Mucosa of descending colon (tissue), 3 donors: ENCODE results near the gene APCS. TPM values are rescaled to one million over a fixed set of nuclear protein-coding genes. Genes with fewer than 3 reads are reported as not detected.

Experiments used
- ATAC-seq: fragments of 200-7000 bp; cut with Tn5 transposase; one replicate; pipeline ENCODE4 v1.9.1; 2020; ENCODE audit warnings: mild to moderate bottlenecking, moderate library complexity
- DNase-seq, 3 donors: peaks; one replicate each; pipeline ENCODE4 v3.0.0-alpha.2; 2020
- H3K36me3 ChIP-seq: fragments of 200-600 bp; one replicate; pipeline ENCODE4 v1.8.0; 2021; ENCODE audit warnings: low read depth, mild to moderate bottlenecking
- H3K4me1 ChIP-seq: fragments of 200-600 bp; one replicate; pipeline ENCODE4 v1.8.0; 2021; ENCODE audit warnings: low read depth, mild to moderate bottlenecking
- H3K4me3 ChIP-seq: fragments of 200-600 bp; one replicate; pipeline ENCODE4 v1.8.0; 2021; ENCODE audit warnings: mild to moderate bottlenecking
- H3K9me3 ChIP-seq: fragments of 200-600 bp; one replicate; pipeline ENCODE4 v1.8.0; 2021; ENCODE audit warnings: mild to moderate bottlenecking
- intact Hi-C, 2 donors: fragments of 100-400 bp; cut with DNase I in 1 of 2; cut with micrococcal nuclease in 1 of 2; formaldehyde crosslinking; loops; one replicate each; pipeline versions ENCODE4 v1.11.0 to v1.11.1; 2022; cut with DNase I, micrococcal nuclease
- total RNA-seq, 3 donors: library from RNA; stranded (reverse); fragmentation: NEBNext Ultra II Directional in 2 of 3; extraction: Animal tissue kit (Norgen Biotek cat#: 25700) in 2 of 3; gene quantifications; one replicate each; pipeline versions ENCODE4 v1.2.1 to v1.2.4, GENCODE V29; 2021 to 2023
- TF ChIP-seq, protein P1 (sequence below): fragments of 200-600 bp; IDR thresholded peaks from one replicate; pipeline ENCODE4 v1.8.0; 2022; ENCODE audit warnings: antibody characterized with exemption, mild to moderate bottlenecking
- donor health status: DM: no; HTN: no; CAD: no; lungs with moderate emphysema.
- donor health status: DM: no; HTN: no; CAD: no.
- donor health status: DM: no; HTN: yes; CAD: no.

APCS gene
- total RNA-seq, 3 donors from 2014 or later, result not detected

DNA sequence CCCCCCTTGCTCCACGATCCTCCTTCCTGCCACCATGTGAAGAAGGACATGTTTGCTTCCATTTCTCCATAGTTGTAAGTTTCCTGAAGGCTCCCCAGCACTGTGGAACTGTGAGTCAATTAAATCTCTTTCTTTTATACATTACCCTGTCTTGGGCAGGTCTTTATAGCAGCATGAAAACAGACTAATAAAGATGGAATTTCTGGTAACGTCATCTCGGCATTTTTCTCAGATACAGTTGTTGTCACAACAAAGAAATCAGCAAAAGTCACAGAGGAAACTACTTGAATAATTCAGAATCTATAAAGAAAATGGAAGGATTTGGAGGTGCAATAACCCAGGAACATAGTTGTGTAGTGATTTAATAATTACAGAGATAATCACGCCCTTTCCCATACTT lies 4.4 kb downstream of the APCS start:
- Histone ChIP-seq H3K4me3 (no peak overlapping the region), H3K36me3 (no peaks in the 10 kb centered on the region), H3K9me3 (no peaks in the 10 kb centered on the region), H3K4me1 (no peaks in the 10 kb centered on the region)
- ATAC-seq, result no peak
- intact Hi-C loops, result no loop called here
- DNase-seq, result no peak
- TF ChIP-seq, protein P1, sequence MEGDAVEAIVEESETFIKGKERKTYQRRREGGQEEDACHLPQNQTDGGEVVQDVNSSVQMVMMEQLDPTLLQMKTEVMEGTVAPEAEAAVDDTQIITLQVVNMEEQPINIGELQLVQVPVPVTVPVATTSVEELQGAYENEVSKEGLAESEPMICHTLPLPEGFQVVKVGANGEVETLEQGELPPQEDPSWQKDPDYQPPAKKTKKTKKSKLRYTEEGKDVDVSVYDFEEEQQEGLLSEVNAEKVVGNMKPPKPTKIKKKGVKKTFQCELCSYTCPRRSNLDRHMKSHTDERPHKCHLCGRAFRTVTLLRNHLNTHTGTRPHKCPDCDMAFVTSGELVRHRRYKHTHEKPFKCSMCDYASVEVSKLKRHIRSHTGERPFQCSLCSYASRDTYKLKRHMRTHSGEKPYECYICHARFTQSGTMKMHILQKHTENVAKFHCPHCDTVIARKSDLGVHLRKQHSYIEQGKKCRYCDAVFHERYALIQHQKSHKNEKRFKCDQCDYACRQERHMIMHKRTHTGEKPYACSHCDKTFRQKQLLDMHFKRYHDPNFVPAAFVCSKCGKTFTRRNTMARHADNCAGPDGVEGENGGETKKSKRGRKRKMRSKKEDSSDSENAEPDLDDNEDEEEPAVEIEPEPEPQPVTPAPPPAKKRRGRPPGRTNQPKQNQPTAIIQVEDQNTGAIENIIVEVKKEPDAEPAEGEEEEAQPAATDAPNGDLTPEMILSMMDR, result no peak

DNA sequence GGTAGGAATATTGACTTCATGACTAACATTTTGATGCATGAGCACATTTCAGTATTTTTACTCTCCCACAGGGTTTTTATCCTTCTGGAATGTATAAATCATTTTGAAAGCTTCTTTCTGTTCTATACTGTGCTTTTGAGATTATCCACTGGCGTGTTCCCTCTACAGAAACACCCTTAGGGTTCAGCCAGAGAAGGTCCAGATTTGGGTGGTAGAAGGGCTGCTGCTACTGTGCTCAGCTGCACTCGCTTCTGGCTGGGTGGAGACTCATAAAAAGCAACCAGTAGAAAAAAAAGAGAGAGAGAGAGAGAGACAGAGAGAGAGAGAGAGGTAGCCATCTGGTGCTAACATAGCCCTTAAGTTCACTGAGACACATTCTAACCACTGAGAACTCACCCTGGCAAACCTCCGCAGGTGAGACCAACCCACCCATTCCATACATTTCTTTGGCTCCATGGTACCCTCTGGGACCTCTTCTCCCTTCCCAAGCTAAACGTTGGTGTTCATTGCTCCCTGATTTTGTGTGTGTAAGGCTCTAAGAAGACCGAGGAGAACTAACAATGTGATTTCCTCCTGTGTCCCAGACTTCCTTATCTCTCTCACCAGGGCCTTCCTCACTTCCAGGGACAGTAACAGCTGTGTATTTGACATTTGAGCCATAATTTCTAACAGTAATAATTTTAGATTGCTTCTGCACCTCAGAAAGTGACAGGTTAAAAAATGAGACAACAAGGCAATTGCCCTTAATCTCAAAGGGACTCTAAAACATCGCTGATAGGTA lies 7.2 kb downstream of the APCS start:
- H3K4me1 ChIP-seq, result no peaks in the 10 kb centered on the region
- no peak for ATAC-seq
- H3K4me3 ChIP-seq, result no peak overlapping the region
- no peaks in the 10 kb centered on the region for H3K36me3 ChIP-seq
- no peaks in the 10 kb centered on the region for H3K9me3 ChIP-seq
- DNase-seq, result no peak
- intact Hi-C loops, result no loop called here
- TF ChIP-seq, protein P1, result no peak

DNA sequence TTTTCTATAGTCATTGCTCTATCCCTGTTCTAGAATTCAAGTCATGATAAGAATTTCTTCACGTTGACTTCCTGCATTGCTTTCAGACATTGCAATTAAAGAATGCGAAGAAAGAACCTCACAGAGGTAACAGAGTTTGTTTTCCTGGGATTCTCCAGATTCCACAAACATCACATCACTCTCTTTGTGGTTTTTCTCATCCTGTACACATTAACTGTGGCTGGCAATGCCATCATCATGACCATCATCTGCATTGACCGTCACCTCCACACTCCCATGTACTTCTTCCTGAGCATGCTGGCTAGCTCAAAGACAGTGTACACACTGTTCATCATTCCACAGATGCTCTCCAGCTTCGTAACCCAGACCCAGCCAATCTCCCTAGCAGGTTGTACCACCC lies 10.6 kb downstream of the APCS start:
- TF ChIP-seq, protein P1, result no peak
- Histone ChIP-seq H3K9me3 (no peaks in the 10 kb centered on the region), H3K4me3 (no peak overlapping the region), H3K36me3 (no peaks in the 10 kb centered on the region), H3K4me1 (no peaks in the 10 kb centered on the region)
- DNase-seq (no peak), ATAC-seq (no peak)
- intact Hi-C loops, result no loop called here

DNA sequence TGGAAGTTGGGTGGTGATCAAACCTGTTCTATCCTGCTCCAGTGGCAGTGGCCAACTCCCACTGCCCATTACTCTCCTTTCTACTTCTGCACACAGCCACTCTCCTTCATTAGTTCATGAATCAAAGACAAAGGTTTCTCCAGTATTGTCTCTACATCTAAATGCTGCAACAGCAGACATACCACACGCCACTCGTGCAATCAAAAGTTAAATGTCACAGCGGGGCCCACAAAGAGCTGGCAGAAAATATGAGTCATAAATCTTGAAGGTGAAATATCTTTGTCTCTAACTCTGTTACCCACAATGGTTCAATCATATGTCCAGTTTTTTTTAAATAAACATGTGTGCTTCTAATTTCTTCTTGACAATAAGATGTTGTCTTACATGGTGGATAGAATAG lies 13.3 kb downstream of the APCS start:
- no peak for DNase-seq
- no peak for ATAC-seq

DNA sequence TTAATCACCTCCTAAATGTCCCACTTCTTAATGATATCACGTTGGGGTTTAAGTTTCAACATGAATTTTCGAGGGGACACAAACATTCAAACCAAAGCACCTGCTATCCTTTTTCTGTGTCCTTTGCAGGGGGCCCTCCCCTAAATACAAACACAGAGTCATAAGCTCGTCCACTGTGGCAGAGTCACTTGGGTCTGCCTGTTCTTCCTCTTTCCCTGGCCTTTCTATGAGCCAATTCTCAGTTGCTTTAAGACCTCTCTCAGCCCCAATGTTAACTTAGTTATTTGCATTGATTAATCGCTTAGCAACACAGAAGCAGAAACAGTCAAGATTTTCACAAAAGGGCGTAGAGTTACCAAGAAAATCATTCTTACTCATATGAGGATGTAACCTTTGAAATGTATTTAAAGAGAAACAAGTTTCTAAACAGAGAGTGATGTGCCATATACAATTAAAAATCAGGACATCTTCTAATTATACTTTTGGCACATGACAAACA lies 14.9 kb downstream of the APCS start:
- TF ChIP-seq, protein P1, result no peak
- Histone ChIP-seq H3K4me1 (no peaks in the 10 kb centered on the region), H3K9me3 (no peaks in the 10 kb centered on the region), H3K36me3 (no peaks in the 10 kb centered on the region), H3K4me3 (no peak overlapping the region)
- intact Hi-C loops, result no loop called here
- DNase-seq (no peak), ATAC-seq (no peak)

More for the DNA sequence above, 13.3 kb downstream of the APCS start:
- TF ChIP-seq, protein P1, result no peak
- H3K4me1 ChIP-seq, result no peaks in the 10 kb centered on the region
- no peak overlapping the region for H3K4me3 ChIP-seq
- no peaks in the 10 kb centered on the region for H3K36me3 ChIP-seq
- no peaks in the 10 kb centered on the region for H3K9me3 ChIP-seq
- intact Hi-C loops, result no loop called here
